Stimulated activated CD8-positive, alpha-beta memory T cell treated with anti-CD3 and anti-CD28 coated beads, Interleukin-15, amount 100 ng/mL, for 48 hours (primary cell): ENCODE measurements around the gene BCAS1.

Source experiments
- DNase-seq, 2 donors: peaks; one replicate each; pipeline ENCODE4 v3.0.0-alpha.2; 2020; ENCODE audit warnings: low read depth in 2 of 2

BCAS1 gene

GRCh38 chr20:54076259-54076658 lies 5.9 kb upstream of the BCAS1 start:
- DNase-seq = no peak

DNA sequence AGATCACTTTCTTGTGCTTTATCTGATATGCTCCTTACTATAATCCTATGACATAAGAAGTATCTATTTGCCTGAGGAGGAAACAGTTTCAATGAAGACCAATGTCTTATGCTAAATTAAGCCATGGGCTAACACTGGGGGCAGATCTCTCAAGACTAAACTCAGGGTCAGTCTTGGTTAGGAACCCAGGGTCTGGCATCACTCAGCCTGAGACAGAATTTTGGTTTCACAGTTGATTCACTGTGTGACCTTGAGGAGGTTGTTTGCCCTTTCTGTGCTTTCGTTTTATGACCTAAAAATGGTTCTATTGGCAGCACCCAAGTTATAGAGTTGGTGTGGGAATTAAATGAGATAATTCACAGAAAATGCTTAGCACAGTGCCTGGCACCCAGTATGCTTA lies 4.9 kb upstream of the BCAS1 start:
- DNase-seq = no peak

DNA sequence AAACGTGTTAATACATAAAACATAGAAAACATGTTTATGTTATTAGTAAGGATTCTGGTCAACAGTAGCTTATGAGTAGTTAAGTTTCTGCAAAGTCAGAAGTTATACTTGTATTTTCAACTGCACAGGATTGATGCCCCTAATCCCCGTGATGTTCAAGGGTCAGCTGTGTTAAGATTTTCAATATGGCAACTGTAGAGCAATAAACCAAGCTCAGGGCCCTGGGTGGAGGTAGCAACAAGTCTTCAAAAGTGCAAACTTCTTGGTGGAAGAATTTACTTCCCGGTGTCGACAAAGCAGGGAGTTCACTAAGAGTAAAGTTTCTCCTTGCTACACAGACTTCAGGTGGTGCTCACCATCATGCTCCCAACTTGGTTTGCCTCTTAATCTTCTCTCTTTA lies 4.1 kb upstream of the BCAS1 start:
- no peak for DNase-seq

DNA sequence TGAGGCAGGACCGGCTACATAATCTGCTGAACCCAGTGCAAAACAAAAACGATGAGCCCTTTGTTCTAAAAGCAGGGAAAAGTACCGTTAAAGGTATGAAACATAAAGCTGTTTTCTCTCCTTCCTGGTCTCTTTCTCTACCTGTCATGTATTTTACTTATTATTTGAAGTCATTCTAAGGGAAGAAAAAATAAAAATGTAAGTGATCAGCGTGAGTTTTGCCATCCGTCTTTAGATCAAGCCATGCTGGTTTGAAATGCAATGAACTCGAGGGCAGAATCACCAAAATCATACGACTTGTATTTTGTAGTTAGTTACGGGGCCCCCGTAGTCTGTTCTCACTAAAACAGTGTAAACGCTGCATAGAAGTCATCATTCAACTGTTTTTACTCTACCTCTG lies 2.9 kb upstream of the BCAS1 start:
- DNase-seq = no peak

- no peak for DNase-seq
Measured at GRCh38 chr20:54069501-54069971, 858 bp downstream of the BCAS1 start.

- no peak for DNase-seq
Measured at GRCh38 chr20:54068966-54069365, 1.4 kb downstream of the BCAS1 start.

DNA sequence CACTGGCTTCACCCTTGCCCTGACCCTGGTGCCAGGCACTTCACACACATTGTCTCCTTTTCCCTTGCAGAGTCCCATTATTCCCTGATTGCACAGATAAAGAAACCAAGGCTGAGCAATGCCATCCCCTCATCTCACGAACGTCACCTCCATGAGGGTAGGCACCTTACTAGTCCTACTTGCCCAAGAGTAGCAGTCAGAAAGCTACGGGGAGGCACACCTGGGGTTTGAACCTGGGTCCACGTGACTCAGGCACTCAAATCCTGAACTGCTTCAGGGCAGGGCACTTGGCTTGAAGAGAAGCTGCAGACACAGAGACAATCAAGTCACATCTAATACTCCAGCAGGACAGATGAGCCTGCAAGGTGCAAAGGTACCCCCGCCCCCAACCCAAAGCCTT lies 1.9 kb downstream of the BCAS1 start:
- no peak for DNase-seq

DNA sequence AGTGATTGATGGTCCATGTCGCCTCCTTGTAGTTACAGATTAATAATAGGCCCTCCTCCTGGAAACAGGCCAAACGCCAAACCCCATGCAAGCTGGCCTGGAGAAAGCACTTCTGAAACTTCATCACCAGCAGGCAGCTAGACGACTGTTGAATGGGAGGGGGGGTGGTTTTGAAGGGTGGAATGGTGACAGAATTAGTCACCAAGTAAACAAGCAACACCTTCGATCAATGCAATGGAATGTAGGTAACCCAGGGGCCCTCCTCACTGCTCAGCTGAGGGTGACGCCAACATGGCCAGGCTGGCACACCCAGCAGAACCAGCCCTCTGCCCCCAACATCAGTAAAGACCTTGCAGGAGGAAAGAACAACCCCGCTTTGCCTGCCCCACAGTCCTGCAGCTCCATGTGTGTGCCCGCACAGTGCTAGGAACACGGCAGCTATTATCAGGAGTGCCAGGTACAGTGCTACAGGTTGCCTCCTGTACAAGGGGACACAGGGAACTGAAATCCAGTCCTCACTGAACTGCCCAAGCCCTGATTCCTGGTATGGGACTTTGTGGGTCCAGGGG lies 2.7 kb downstream of the BCAS1 start:
- no peak for DNase-seq

DNA sequence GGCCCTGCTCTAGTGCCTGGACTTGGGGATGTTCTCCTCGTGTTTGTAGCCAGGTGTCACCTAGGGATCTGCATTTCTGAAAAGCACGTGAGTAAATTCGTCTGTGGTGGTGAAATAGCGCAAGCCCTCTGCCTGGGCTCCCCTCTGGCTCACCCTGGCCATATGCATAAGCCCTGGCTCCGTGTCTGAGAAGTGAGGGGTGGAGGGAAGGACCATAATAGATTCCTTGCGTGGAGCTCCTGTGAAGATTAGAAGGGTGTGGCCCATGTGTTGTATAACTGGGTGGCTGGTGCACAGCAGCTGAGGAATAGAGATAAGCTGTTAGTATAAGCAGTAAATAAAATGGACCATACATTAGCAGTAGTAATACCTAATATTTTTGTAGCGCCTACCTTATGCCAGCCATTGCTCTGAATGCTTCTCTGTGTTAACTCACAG lies 4.8 kb downstream of the BCAS1 start:
- no peak for DNase-seq

DNA sequence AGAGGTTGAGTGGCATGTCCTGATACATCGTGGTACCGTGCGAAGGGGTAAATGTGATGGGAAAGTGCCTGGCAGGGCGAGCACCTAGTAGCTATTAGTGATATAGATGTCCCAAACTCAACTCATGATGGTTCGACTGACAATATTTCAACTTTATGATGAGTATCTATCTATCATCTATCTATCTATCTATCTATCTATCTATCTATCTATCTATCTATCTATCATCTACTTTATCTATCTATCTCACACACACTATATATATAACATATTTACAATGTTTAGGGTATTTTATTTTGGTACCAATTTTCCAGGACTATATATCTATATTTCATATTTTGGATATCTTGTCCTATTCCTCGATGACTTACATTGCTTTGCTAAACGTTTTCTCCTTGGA lies 5.5 kb downstream of the BCAS1 start:
- DNase-seq = no peak

DNA sequence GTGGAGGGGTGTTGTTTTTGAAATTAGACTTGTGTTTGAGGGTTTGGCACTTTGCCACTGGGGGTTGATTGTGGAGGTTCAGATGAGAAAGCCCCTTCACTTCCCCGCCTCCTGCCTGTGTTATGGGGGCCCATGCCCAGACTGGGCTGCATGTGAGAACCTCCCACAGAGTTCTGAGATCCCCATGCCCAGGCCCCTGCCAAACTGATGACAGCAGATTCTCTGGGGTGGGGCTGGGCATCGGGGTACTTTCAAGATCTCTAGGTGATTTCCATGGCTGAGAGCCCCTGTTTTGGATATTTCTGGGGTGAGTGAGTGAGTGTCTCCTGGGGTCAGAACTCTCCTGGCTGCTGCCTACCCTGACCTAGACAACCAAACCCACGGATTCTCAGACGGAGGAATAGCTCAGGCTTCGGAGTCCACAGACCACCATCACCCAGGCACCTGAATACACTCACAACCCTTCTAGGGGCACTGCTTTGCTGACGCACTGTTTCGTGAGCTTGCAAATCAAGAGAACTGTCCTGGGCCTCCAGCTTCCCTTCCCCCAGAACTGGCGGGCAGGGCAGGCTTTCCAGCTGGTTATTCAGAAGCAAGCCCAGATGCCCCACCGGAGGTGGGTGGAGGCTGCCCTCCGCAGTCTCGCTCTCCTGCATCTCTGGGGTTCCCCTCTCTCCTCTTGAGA lies 6.3 kb downstream of the BCAS1 start:
- DNase-seq = peak in 1 of 2 donors; percentile 56

DNA sequence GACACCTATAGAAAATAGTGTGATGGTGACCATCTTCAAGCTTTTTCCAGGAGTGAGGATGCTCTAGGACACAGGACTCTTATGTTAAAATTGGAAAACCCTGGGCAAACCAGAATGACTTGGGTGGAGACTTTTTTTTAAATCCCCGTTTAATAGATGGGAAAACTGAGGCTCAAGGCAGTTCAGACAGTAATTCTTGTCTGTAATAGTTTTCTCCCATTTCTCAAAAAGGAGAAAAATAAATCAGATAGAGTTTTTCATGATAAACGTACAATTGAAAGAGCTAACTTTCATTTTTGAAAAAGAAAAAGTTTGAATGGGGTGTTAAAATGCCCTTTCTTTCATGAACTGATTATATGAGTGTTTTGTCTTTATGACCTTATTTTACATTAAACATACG lies 6.8 kb downstream of the BCAS1 start:
- no peak for DNase-seq

DNA sequence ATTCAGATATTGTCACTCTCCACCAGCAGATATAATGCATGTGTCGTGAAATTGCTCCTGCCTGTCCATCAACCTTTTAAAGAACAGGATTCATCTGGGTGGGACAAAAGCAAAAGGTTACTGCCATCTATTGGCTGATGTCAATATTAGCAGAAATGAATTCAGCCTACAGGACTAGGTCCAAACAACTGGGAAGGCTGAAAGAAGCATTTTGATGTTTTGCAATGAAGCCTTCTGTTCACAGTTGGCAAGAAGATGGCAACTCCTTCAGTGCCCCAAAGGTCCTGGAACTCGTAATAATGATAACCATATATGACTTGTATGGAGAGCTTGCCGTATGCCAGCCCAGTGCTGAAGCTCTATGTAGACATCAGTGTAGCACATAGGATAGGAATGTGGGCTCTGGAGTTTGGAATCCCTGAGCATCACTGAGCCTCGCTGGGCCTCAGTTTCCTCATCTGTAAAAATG lies 7.5 kb downstream of the BCAS1 start:
- no peak for DNase-seq

DNA sequence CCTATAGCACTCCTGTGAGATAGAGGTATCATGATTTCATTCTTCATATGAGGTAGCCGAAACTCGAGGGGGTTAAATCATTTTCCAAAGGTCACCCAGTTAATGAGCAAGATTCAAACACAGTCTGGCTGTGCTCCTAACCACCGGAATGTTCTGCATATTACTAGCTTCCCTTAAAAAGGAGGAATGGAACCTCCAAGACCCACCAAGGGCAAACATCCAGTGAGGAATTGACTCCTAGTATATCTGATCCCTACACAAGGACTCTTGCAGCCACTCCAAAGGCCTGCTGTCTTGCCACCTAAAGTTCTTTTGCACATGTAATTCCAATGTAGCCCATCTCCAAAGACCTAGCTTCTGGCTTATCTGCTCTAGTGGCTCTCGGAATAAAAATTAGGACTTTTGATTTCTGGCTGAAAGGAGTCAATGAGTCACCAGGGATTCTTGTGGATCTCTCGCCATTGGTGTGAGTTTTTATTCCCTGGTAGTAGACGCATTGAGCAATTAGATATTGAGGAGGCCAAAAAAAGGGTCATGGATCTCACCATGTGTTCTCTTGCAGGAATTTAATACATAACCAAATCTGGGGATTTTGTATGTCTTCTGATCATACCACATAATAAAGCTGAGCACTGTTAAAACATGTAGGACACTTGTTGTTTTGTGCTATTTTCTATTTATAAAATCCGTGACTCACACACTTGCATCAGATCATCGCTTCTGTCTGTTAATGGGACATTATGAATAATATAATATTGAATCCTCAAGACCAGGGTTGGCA lies 9.1 kb downstream of the BCAS1 start:
- DNase-seq = no peak

DNA sequence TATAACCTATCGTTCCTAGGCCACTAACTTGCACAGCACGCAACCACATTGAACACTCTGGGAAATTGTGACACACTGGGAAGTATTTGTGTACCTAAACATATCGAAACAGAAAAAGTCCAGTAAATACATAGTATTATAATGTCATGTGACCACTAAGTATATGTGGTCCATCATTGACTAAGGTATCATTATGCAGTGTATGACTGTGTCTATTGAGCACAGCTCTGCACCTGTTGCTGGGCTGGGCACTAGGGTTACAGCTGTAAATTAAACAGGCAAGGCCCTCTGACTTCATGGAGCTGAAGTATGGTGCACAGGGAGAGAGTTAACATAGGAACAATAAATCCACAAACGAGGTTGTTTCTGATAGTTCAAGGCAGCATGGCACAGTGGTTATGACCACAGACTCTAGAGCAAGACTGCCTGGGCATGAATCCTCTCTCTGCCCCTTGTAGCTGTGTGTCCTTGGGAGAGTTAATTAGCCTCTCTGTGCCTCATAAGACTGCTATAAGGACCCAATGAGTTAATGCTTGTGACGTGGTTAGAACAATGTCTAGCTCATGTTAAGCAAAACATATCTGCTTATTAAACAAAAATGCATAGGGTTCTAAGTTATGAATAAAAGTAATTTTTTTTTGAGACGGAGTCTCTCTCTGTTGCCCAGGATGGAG lies 10.6 kb downstream of the BCAS1 start:
- DNase-seq = no peak

DNA sequence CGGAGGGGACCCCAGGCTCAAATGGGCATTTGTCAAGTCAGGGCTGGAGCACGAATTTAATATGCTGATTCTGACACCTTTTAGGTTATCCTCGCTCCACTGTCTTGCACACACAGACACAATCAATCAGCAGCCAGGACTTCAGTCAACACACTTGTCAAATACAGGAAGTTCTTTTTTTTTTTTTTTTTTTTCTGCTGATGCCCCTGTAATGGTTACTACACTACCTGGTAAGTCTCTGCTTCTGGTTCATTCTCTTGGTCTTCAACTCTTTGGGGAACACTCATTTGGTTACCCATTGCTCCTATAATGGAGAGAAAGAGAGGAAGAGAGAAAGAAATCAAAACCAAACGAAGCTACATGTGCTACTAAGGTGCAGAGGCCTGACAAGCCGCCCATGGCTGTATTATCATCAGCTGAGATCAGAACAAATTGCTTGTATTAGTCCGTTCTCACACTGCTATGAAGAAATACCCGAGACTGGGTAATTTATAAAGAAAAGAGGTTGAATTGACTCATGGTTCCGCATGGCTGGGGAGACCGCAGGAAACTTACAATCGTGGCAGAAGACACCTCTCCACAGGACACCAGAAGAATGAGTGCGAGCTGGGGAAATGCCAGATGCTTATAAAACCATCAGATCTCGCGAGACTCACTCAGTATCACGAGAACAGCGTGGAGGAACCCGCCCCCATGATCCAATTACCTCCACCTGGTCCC lies 11.8 kb downstream of the BCAS1 start:
- DNase-seq = no peak

DNA sequence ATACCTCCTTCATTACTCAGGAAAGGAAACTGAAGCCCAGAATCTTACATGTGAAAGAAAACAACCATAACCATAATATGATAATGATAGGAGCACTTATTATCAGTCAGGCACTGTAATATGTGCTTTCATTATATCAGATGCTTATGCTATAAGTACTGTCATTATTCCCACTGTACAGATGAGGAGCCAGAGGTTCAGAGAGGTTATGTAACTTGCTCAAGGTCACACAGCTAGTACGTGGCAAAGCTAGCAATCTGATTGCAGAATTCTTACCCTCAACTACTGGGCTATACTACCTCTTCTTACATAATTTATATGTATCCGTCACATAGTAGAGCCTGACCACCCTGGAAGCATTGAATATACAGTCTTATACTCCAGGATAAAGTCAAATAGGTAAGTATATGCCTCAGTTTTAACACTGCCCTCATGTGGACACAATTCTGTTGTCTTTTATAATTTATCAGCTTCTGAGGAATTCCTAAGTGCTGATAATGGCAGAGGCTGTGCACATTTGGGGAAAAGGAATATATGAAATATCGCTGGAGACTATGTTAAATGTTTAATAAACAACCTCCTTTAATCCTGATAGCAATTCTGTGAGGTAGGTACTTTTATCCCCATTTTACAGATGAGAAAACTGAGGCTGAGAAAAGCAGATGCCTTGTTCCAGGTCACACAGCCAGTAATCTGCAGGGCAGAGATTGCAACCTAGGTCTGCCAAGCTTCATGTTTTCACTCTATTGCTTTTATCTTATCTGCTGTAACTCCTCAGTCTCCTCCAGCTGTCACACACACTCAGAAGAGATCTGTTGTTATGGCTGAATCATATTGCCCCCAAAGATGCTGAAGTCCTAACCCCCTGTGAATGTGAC lies 13.4 kb downstream of the BCAS1 start:
- DNase-seq = no peak

GRCh38 chr20:54054516-54054915 lies 15.9 kb downstream of the BCAS1 start:
- DNase-seq = no peak

DNA sequence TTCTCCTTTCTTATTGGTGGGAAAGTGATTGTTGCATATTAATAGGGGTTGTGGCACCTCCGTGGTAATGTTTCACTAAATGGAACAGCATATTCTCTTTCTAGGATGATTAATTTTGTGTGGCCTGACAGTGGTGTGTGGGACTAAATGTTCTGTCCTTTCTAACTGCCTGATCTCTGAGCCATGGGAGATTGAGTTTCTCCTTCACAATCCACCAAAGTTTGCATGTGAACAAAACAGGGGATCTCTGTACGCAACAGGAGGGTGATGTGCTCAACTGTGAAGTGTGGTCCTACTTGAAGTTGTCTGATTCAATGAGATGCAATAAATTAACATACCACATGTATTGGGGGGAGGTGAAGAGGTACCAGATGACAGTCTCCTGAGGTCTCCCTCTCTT lies 19.3 kb downstream of the BCAS1 start:
- no peak for DNase-seq

GRCh38 chr20:54048891-54049545 lies 21.4 kb downstream of the BCAS1 start:
- DNase-seq = no peak
